CD8-positive, alpha-beta memory T cell (primary cell): Measurements from ENCODE around the gene ERGIC1. TPM values are rescaled to one million over a fixed set of nuclear protein-coding genes. Genes with fewer than 3 reads are reported as not detected.

ENCODE experiments used
- CTCF ChIA-PET: fragments of 350-600 bp; sonication (Branson Sonifier 250); formaldehyde crosslinking; loops from one replicate; lab custom pipeline; 2021; ENCODE audit warnings: antibody characterized with exemption; lab: Charles Lee
- POLR2A ChIA-PET: fragments of 350-600 bp; sonication (Branson Sonifier 250); formaldehyde crosslinking; loops from one replicate; lab custom pipeline; 2021; ENCODE audit warnings: antibody characterized with exemption; lab: Charles Lee
- DNase-seq, 5 donors: peaks; one replicate each; pipeline versions ENCODE4 v3.0.0 to v3.0.0-alpha.2; 2020 to 2022; ENCODE audit warnings: mixed read lengths in 1 of 5
- H3K27ac ChIP-seq: one replicate; pipeline ENCODE4 v1.7.0; 2013; ENCODE audit warnings: low read depth, mild to moderate bottlenecking, low read length, moderate library complexity
- H3K27me3 ChIP-seq: 2 replicates; pipeline ENCODE4 v1.7.0; 2013; ENCODE audit warnings: low read length, mild to moderate bottlenecking; ENCODE audit not compliant: insufficient read depth, poor library complexity, severe bottlenecking
- H3K36me3 ChIP-seq: 2 replicates; pipeline ENCODE4 v1.7.0; 2013; ENCODE audit warnings: mild to moderate bottlenecking, low read length, moderate library complexity; ENCODE audit not compliant: insufficient read depth
- H3K4me1 ChIP-seq: 2 replicates; pipeline ENCODE4 v1.7.0; 2013; ENCODE audit warnings: mild to moderate bottlenecking, low read length, moderate library complexity; ENCODE audit not compliant: insufficient read depth
- H3K4me3 ChIP-seq: 2 replicates; pipeline ENCODE4 v1.7.0; 2013; ENCODE audit warnings: mild to moderate bottlenecking, low read length
- H3K9me3 ChIP-seq: 2 replicates; pipeline ENCODE4 v1.7.0; 2013; ENCODE audit warnings: mild to moderate bottlenecking, low read length
- H3K27ac Mint-ChIP-seq, 8 donors: one replicate each; pipeline ENCODE4 v1.8.0; 2020 to 2021; ENCODE audit warnings: mixed read lengths in 8 of 8, mild to moderate bottlenecking in 6 of 8, inconsistent platforms in 3 of 8, moderate library complexity in 3 of 8
- H3K27me3 Mint-ChIP-seq, 2 donors: one replicate each; pipeline ENCODE4 v1.8.0; 2020 to 2021; ENCODE audit warnings: mixed read lengths in 2 of 2, mild to moderate bottlenecking in 1 of 2, moderate library complexity in 1 of 2
- H3K36me3 Mint-ChIP-seq, 3 donors: one replicate each; pipeline ENCODE4 v1.8.0; 2020 to 2021; ENCODE audit warnings: mixed read lengths in 3 of 3, inconsistent platforms in 1 of 3, mild to moderate bottlenecking in 1 of 3
- H3K4me1 Mint-ChIP-seq, 3 donors: one replicate each; pipeline ENCODE4 v1.8.0; 2020 to 2021; ENCODE audit warnings: mixed read lengths in 3 of 3, inconsistent platforms in 1 of 3, mild to moderate bottlenecking in 1 of 3
- H3K4me3 Mint-ChIP-seq, 7 donors: one replicate each; pipeline ENCODE4 v1.8.0; 2020 to 2021; ENCODE audit warnings: mixed read lengths in 7 of 7, mild to moderate bottlenecking in 6 of 7, moderate library complexity in 4 of 7, inconsistent platforms in 2 of 7
- H3K9me3 Mint-ChIP-seq, 5 donors: one replicate each; pipeline ENCODE4 v1.8.0; 2020 to 2022; ENCODE audit warnings: mixed read lengths in 5 of 5, mild to moderate bottlenecking in 3 of 5, moderate library complexity in 2 of 5, inconsistent platforms in 1 of 5
- polyA plus RNA-seq: library from polyadenylated mRNA; unstranded; fragments of 300-500 nt; fragmentation: Illumina TruSeq; gene quantifications from one replicate; pipeline ENCODE4 v1.2.3, GENCODE V29; 2021
- total RNA-seq, 2 experiments: library from RNA; stranded (reverse); gene quantifications; one replicate each; pipeline ENCODE4 v1.2.3, GENCODE V29; 2021

The ERGIC1 gene
- total and polyA plus RNA-seq, 3 experiments from 2014 or later = 25.9 to 39.9 (median 39.7) TPM

- DNase-seq = no peak
- Histone ChIP-seq H3K27ac (no peak overlapping the region), H3K9me3 (no peaks in the 10 kb centered on the region), H3K4me1 (no peaks in the 10 kb centered on the region), H3K4me3 (no peak overlapping the region), H3K36me3 (no peaks in the 10 kb centered on the region), H3K27me3 (no peaks in the 10 kb centered on the region)
- Mint-ChIP-seq H3K36me3 (peaks cover 0 to 32% (median 4%) of the 10 kb centered on the region in 3 donors), H3K27ac (peak overlapping the region in 2 of 8 donors; percentile 42 to 67), H3K9me3 (no peaks in the 10 kb centered on the region), H3K27me3 (peaks cover 0 to 2% of the 10 kb centered on the region in 2 donors), H3K4me3 (no peak overlapping the region), H3K4me1 (peaks cover 0 to 4% (median 3%) of the 10 kb centered on the region in 3 donors)
- ChIA-PET CTCF (interaction anchor here (3.3 kb wide), 1 partner anchor 19 kb away, joined by 17 read pairs; no protein-coding TSS in a partner anchor), POLR2A (no interaction called here)
Measured at GRCh38 chr5:172951371-172952033, 117.5 kb downstream of the ERGIC1 start.

DNA sequence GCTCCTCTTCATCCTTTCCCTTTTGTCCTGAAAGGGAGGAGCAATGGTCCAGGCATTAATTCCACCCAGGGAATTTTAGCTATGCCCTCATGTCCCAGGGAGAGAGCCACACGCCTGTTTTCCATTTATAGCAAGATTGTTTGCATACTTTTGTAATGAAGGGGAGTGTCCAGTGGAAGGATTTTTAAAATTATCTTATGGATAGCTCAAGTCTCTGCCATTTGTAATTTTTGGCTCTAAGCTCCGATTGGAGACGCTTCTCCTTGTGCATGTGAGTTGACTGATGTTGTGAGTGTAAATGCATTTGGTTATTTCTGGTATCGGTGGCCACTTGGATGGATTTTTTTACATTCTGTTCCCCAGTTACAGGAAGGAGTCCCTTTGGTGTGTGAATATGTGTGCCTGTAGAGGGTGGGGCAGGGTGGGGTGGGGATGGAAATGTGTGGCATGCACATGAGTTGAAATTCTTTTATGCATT, 118.0 kb downstream of the ERGIC1 start:
- Histone ChIP-seq H3K27ac (no peak overlapping the region), H3K9me3 (no peaks in the 10 kb centered on the region), H3K36me3 (no peaks in the 10 kb centered on the region), H3K4me1 (no peaks in the 10 kb centered on the region), H3K27me3 (no peaks in the 10 kb centered on the region), H3K4me3 (no peak overlapping the region)
- ChIA-PET CTCF (no interaction called here), POLR2A (no interaction called here)
- Mint-ChIP-seq H3K36me3 (peaks cover 0 to 29% (median 4%) of the 10 kb centered on the region in 3 donors), H3K4me1 (peaks cover 2 to 4% (median 4%) of the 10 kb centered on the region in 3 donors), H3K4me3 (no peak overlapping the region), H3K27ac (peak overlapping the region in 1 of 8 donors; percentile 86), H3K27me3 (no peaks in the 10 kb centered on the region), H3K9me3 (no peaks in the 10 kb centered on the region)
- no peak for DNase-seq

DNA sequence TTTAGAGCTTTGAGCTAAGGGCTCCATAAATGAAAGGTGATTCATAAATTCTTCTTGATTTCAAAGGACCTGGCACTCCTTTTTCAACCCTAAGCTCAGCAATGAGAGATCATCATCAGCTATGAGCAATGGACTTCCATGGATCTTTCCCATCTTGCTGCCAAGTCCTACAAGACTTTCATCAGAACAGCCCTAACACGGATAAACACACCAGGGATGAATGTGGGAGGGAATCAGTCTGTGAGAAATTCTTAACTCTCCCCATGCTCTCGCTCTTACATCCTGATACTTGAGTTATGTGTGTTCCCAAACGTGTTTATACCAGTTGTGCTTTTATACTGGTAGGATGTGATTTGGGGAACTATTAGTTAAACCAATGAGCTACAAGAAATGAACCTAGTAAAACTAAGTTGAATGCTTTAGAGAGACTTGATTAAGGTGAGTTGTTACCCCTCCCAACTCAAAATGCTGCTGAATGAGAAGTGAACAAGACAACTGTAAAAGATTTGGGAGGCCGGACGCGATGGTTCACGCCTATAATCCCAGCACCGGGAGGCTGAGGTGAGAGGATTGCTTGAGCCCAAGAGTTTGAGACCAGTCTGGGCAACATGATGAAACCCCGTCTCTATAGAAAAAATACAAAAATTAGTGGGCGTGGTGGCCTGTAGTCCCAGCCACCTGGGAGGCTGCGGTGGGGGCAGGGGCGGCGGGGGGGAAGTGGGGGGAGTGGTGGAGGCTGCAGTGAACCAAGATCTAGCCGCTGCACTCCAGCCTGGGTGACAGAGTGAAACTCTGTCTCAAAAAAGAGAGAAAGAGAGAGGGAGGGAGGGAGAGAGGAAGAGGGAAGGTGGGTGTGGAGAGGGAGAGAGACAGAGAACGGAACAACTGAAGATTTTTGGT, 120.0 kb downstream of the ERGIC1 start:
- ChIA-PET POLR2A (interaction anchor here (0.6 to 0.9 kb wide), 3 partner anchors 15 to 167 kb away, joined by 3 to 5 read pairs (median 5); no protein-coding TSS in a partner anchor), CTCF (interaction anchor here (1.2 to 1.6 kb wide), 3 partner anchors 22 to 239 kb away, joined by 3 to 7 read pairs (median 6); no protein-coding TSS in a partner anchor)
- Histone ChIP-seq H3K27me3 (no peaks in the 10 kb centered on the region), H3K9me3 (no peaks in the 10 kb centered on the region), H3K27ac (no peak overlapping the region), H3K36me3 (no peaks in the 10 kb centered on the region), H3K4me3 (no peak overlapping the region), H3K4me1 (peaks cover 5% of the 10 kb centered on the region)
- Mint-ChIP-seq H3K9me3 (no peaks in the 10 kb centered on the region), H3K4me3 (peak overlapping the region in 1 of 7 donors; percentile 30), H3K36me3 (peaks cover 0 to 17% (median 0%) of the 10 kb centered on the region in 3 donors), H3K27me3 (peaks cover 0 to 2% of the 10 kb centered on the region in 2 donors), H3K4me1 (peaks cover 12 to 17% (median 14%) of the 10 kb centered on the region in 3 donors), H3K27ac (peak overlapping the region in 1 of 8 donors; percentile 49)
- no peak for DNase-seq

DNA sequence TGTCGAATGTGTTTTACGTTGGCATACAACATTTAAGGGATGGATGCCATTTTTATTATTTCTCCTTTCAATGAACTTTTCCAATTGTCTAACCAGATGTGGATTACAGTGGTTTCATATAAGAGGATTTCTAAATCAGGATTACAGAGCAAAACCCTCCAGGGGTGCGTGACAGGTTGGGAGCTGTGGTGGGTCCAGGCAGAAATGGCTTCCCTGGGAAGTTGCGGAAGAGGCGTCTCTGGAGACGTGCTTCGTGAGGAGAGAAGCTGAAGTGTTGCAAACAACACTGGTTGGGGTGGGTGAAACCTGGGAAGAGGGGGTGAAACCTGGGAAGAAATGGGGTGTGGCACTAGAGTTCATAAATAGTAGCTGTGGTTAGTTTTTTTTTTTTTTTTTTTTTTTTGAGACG, 120.7 kb downstream of the ERGIC1 start:
- peaks cover 18 to 24% (median 20%) of the 10 kb centered on the region in 3 donors for H3K4me1 Mint-ChIP-seq
- no peak overlapping the region for H3K27ac ChIP-seq
- H3K9me3 ChIP-seq = no peaks in the 10 kb centered on the region
- peaks cover 8% of the 10 kb centered on the region for H3K4me1 ChIP-seq
- DNase-seq = no peak
- H3K36me3 ChIP-seq = no peaks in the 10 kb centered on the region
- ChIA-PET POLR2A (interaction anchor here (0.6 kb wide), 1 partner anchor 14 kb away, joined by 3 read pairs; no protein-coding TSS in a partner anchor), CTCF (interaction anchor here (0.7 to 1.6 kb wide), 4 partner anchors 22 to 888 kb away, joined by 3 to 6 read pairs (median 4); no protein-coding TSS in a partner anchor)
- peaks cover 0 to 19% (median 0%) of the 10 kb centered on the region in 3 donors for H3K36me3 Mint-ChIP-seq
- H3K4me3 Mint-ChIP-seq = peak overlapping the region in 1 of 7 donors; percentile 58
- H3K9me3 Mint-ChIP-seq = no peaks in the 10 kb centered on the region
- H3K27me3 ChIP-seq = no peaks in the 10 kb centered on the region
- peak overlapping the region in 3 of 8 donors; percentile 3 to 61 (median 48) for H3K27ac Mint-ChIP-seq
- H3K27me3 Mint-ChIP-seq = peaks cover 0 to 2% of the 10 kb centered on the region in 2 donors
- H3K4me3 ChIP-seq = no peak overlapping the region

DNA sequence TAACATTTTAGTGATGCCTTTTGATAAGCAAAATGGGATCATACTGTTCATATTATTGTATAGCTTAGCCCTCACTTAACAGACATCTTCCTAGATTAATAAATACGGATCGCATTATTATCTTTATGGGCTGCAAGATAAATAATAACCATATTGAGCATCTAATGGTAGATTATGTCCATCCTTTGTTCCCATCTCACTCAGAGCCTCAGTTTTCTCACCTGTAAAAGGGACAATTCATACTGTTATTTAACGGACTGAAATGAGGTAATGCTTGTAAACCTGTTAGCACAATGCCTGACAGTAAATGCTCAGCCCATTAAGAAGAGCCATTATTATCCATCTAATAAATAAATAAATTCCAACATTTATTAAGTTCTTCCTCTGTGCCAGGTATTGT, 122.2 kb downstream of the ERGIC1 start:
- peaks cover 0 to 17% (median 0%) of the 10 kb centered on the region in 3 donors for H3K36me3 Mint-ChIP-seq
- Histone ChIP-seq H3K4me3 (no peak overlapping the region), H3K9me3 (no peaks in the 10 kb centered on the region), H3K4me1 (peaks cover 18% of the 10 kb centered on the region), H3K36me3 (no peaks in the 10 kb centered on the region), H3K27me3 (no peaks in the 10 kb centered on the region), H3K27ac (no peak overlapping the region)
- H3K27ac Mint-ChIP-seq = peak overlapping the region in 2 of 8 donors; percentile 71 to 98
- peaks cover 0 to 2% of the 10 kb centered on the region in 2 donors for H3K27me3 Mint-ChIP-seq
- no peaks in the 10 kb centered on the region for H3K9me3 Mint-ChIP-seq
- no peak for DNase-seq
- POLR2A ChIA-PET = no interaction called here
- H3K4me1 Mint-ChIP-seq = peaks cover 26 to 37% (median 34%) of the 10 kb centered on the region in 3 donors
- CTCF ChIA-PET = no interaction called here
- no peak overlapping the region for H3K4me3 Mint-ChIP-seq

DNA sequence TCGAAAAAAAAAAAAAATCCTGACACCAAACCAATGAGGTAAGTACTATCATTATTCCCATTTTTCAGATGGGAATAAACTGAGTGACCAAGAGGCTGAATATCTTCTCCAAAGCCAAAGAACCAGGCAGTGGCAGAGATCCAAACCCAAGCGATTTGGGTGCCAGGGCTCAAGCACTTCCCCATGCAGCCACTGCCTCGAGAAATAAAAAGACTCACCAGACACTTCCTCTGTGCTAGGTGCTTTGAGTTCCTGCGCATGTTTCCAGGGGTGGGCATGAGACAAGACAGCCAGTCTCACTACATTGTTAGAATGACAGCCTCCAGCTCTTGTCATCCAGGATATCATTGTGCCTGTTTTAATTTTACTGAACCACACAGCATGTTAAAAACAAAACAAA, 122.9 kb downstream of the ERGIC1 start:
- no peak overlapping the region for H3K27ac ChIP-seq
- H3K36me3 ChIP-seq = no peaks in the 10 kb centered on the region
- CTCF ChIA-PET = no interaction called here
- peaks cover 18% of the 10 kb centered on the region for H3K4me1 ChIP-seq
- Mint-ChIP-seq H3K27me3 (peaks cover 0 to 2% of the 10 kb centered on the region in 2 donors), H3K4me3 (peak overlapping the region in 2 of 7 donors; percentile 74 to 90), H3K9me3 (no peaks in the 10 kb centered on the region), H3K27ac (peak overlapping the region in 4 of 8 donors; percentile 28 to 98 (median 66)), H3K4me1 (peaks cover 33 to 43% (median 41%) of the 10 kb centered on the region in 3 donors), H3K36me3 (peaks cover 0 to 18% (median 5%) of the 10 kb centered on the region in 3 donors)
- no peak for DNase-seq
- POLR2A ChIA-PET = no interaction called here
- no peak overlapping the region for H3K4me3 ChIP-seq
- H3K9me3 ChIP-seq = no peaks in the 10 kb centered on the region
- no peaks in the 10 kb centered on the region for H3K27me3 ChIP-seq

DNA sequence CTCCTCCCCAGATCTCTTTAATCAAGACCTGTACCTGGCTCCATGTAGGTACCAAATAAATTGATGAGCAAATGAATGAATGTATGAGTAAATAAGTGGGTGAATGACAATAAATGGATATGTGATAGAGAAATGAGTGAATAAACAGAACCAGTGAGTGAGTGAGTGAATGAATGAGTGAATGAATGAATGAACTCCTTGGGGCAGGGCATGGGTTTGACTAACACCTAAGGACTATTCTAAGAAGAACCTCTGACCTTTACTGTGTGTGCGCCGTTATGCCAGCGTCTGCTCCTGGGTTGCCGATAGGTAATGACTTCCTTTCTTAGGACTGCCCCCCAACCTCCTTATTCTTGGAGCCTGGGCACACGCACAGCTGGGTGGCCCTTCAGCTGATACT, 123.4 kb downstream of the ERGIC1 start:
- Histone ChIP-seq H3K27me3 (no peaks in the 10 kb centered on the region), H3K4me1 (peaks cover 18% of the 10 kb centered on the region), H3K4me3 (no peak overlapping the region), H3K36me3 (no peaks in the 10 kb centered on the region), H3K9me3 (no peaks in the 10 kb centered on the region), H3K27ac (no peak overlapping the region)
- H3K27ac Mint-ChIP-seq = peak overlapping the region in 5 of 8 donors; percentile 28 to 98 (median 49)
- H3K4me1 Mint-ChIP-seq = peaks cover 33 to 43% (median 43%) of the 10 kb centered on the region in 3 donors
- H3K27me3 Mint-ChIP-seq = peaks cover 0 to 2% of the 10 kb centered on the region in 2 donors
- peak overlapping the region in 6 of 7 donors; percentile 18 to 98 (median 63) for H3K4me3 Mint-ChIP-seq
- POLR2A ChIA-PET = no interaction called here
- CTCF ChIA-PET = no interaction called here
- H3K9me3 Mint-ChIP-seq = no peaks in the 10 kb centered on the region
- H3K36me3 Mint-ChIP-seq = peaks cover 0 to 18% (median 6%) of the 10 kb centered on the region in 3 donors
- DNase-seq = no peak
